ENCODE data around the gene CTNND1.
"Not testable (repeated sequence)": the region's sequence is repeated elsewhere in the genome, so short reads cannot be mapped to it uniquely, and the experiment has no call there.

The CTNND1 gene

GRCh38 chr11:57819252-57819979 is 57.8 kb downstream of the CTNND1 start:
- Histone ChIP-seq H3K27ac (ENCODE audit: low read depth, low read length) (no peak overlapping the region), H3K27me3 (ENCODE audit: control insufficient read depth in 1 of 2, insufficient read depth in 2 of 2, low read length in 2 of 2) (no peaks in the 10 kb centered on the region), H3K4me3 (ENCODE audit: low read depth in 1 of 2, low read length in 2 of 2) (no peak overlapping the region), H3K9me3 (ENCODE audit: low read length) (no peaks in the 10 kb centered on the region), H3K9ac (ENCODE audit: low read length) (no peak overlapping the region), H3K36me3 (ENCODE audit: insufficient read depth, low read length) (peaks cover 36% of the 10 kb centered on the region), H3K4me1 (ENCODE audit: insufficient read depth, low read length) (no peaks in the 10 kb centered on the region)

- Histone ChIP-seq H3K4me1 (ENCODE audit: insufficient read depth, low read length) (no peaks in the 10 kb centered on the region), H3K27ac (ENCODE audit: low read depth, low read length) (no peak overlapping the region), H3K9ac (ENCODE audit: low read length) (no peak overlapping the region)
Observed at GRCh38 chr11:57823859-57824258, 62.3 kb downstream of the CTNND1 start.

GRCh38 chr11:57834852-57835251 is 73.2 kb downstream of the CTNND1 start:
- Histone ChIP-seq H3K4me3 (ENCODE audit: low read depth in 1 of 2, low read length in 2 of 2) (no peak overlapping the region), H3K27me3 (ENCODE audit: control insufficient read depth in 1 of 2, insufficient read depth in 2 of 2, low read length in 2 of 2) (no peaks in the 10 kb centered on the region), H3K4me1 (ENCODE audit: insufficient read depth, low read length) (no peaks in the 10 kb centered on the region), H3K9ac (ENCODE audit: low read length) (no peak overlapping the region), H3K36me3 (ENCODE audit: insufficient read depth, low read length) (no peaks in the 10 kb centered on the region), H3K9me3 (ENCODE audit: low read length) (no peaks in the 10 kb centered on the region), H3K27ac (ENCODE audit: low read depth, low read length) (no peak overlapping the region)

More at GRCh38 chr11:57823859-57824258, 62.3 kb downstream of the CTNND1 start:
- Histone ChIP-seq H3K27me3 (ENCODE audit: control insufficient read depth in 1 of 2, insufficient read depth in 2 of 2, low read length in 2 of 2) (no peaks in the 10 kb centered on the region), H3K9me3 (ENCODE audit: low read length) (no peaks in the 10 kb centered on the region), H3K4me3 (ENCODE audit: low read depth in 1 of 2, low read length in 2 of 2) (no peak overlapping the region), H3K36me3 (ENCODE audit: insufficient read depth, low read length) (no peaks in the 10 kb centered on the region)

- H3K4me1 ChIP-seq (ENCODE audit: insufficient read depth, low read length); H3K36me3 ChIP-seq (ENCODE audit: insufficient read depth, low read length); H3K9me3 ChIP-seq (ENCODE audit: low read length); H3K27ac ChIP-seq (ENCODE audit: low read depth, low read length); H3K9ac ChIP-seq (ENCODE audit: low read length); H3K27me3 ChIP-seq (ENCODE audit: control insufficient read depth in 1 of 2, insufficient read depth in 2 of 2, low read length in 2 of 2); H3K4me3 ChIP-seq (ENCODE audit: low read depth in 1 of 2, low read length in 2 of 2): not testable (repeated sequence)
Observed at GRCh38 chr11:57838609-57839008, 77.0 kb downstream of the CTNND1 start.

GRCh38 chr11:57842873-57843272 is 81.3 kb downstream of the CTNND1 start:
- no peak overlapping the region for H3K4me3 ChIP-seq (ENCODE audit: low read depth in 1 of 2, low read length in 2 of 2)
- no peak overlapping the region for H3K9ac ChIP-seq (ENCODE audit: low read length)
- no peak overlapping the region for H3K27ac ChIP-seq (ENCODE audit: low read depth, low read length)
- H3K36me3 ChIP-seq (ENCODE audit: insufficient read depth, low read length): no peaks in the 10 kb centered on the region
- H3K27me3 ChIP-seq (ENCODE audit: control insufficient read depth in 1 of 2, insufficient read depth in 2 of 2, low read length in 2 of 2): no peaks in the 10 kb centered on the region
- H3K9me3 ChIP-seq (ENCODE audit: low read length): no peaks in the 10 kb centered on the region
- no peaks in the 10 kb centered on the region for H3K4me1 ChIP-seq (ENCODE audit: insufficient read depth, low read length)

- Histone ChIP-seq H3K4me3 (ENCODE audit: low read depth in 1 of 2, low read length in 2 of 2) (no peak overlapping the region), H3K36me3 (ENCODE audit: insufficient read depth, low read length) (no peaks in the 10 kb centered on the region), H3K27me3 (ENCODE audit: control insufficient read depth in 1 of 2, insufficient read depth in 2 of 2, low read length in 2 of 2) (no peaks in the 10 kb centered on the region), H3K4me1 (ENCODE audit: insufficient read depth, low read length) (no peaks in the 10 kb centered on the region), H3K9ac (ENCODE audit: low read length) (no peak overlapping the region), H3K27ac (ENCODE audit: low read depth, low read length) (no peak overlapping the region), H3K9me3 (ENCODE audit: low read length) (no peaks in the 10 kb centered on the region)
Observed at GRCh38 chr11:57867966-57868365, 106.4 kb downstream of the CTNND1 start.

GRCh38 chr11:57868491-57868890 is 106.9 kb downstream of the CTNND1 start:
- no peaks in the 10 kb centered on the region for H3K36me3 ChIP-seq (ENCODE audit: insufficient read depth, low read length)
- no peaks in the 10 kb centered on the region for H3K9me3 ChIP-seq (ENCODE audit: low read length)
- no peak overlapping the region for H3K9ac ChIP-seq (ENCODE audit: low read length)
- H3K27ac ChIP-seq (ENCODE audit: low read depth, low read length): no peak overlapping the region
- H3K4me3 ChIP-seq (ENCODE audit: low read depth in 1 of 2, low read length in 2 of 2): no peak overlapping the region
- H3K27me3 ChIP-seq (ENCODE audit: control insufficient read depth in 1 of 2, insufficient read depth in 2 of 2, low read length in 2 of 2): no peaks in the 10 kb centered on the region
- no peaks in the 10 kb centered on the region for H3K4me1 ChIP-seq (ENCODE audit: insufficient read depth, low read length)

Measured in muscle layer of colon (tissue), 2 donors.